CD4-positive, alpha-beta T cell treated with Interleukin-21 for 1 hour (primary cell): ENCODE measurements around the gene VANGL1.

Experiments used
- DNase-seq: peaks from one replicate; pipeline ENCODE4 v3.0.0-alpha.2; 2020

Gene VANGL1

GRCh38 chr1:115669002-115669673 is 27.4 kb downstream of the VANGL1 start:
- DNase-seq, result no peak

GRCh38 chr1:115669886-115670285 is 28.1 kb downstream of the VANGL1 start:
- DNase-seq, result no peak

GRCh38 chr1:115670476-115671175 is 28.9 kb downstream of the VANGL1 start:
- no peak for DNase-seq

- DNase-seq, result no peak
These were observed 29.6 kb downstream of the VANGL1 start for GRCh38 chr1:115671176-115671934.

DNA sequence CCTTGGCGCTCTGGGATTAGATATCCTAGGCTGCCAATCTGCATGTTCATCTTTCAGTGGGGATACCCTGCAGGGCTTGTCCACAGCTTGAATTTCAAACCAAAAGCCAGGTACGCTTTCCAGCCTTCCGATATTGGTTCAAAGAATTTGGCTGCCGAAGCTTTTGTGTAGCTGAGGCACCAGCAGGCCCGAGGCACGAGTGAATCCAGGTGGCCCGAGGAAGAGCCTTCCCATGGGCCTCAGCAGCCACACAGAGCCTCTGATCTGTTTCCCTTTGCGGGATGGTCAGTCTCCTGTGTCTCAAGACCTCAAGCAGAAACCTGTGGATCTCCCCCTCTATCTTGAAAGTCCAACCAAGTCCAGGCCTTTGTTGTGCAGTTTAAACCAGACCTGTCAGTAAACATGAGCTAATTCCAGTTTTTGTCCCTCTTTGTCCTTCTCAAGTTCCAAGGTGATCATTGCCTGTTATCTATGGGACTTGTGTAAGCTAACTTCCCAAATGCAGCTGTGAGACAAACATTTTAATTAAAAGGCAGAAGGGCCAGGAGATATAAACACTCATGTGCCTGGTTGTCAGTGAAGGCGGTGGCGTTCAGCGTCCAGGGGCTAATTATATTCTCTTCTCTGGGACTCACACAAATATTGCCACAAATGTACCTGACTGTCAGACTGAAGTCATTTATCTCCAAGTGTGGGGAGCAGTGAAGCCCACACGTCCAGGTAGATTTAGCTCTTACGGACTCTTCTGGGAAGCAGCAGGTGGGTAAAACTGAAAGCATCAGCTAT is 30.6 kb downstream of the VANGL1 start:
- no peak for DNase-seq

GRCh38 chr1:115676498-115677181 is 34.9 kb downstream of the VANGL1 start:
- DNase-seq, result no peak

- DNase-seq, result no peak
These were observed 35.4 kb downstream of the VANGL1 start for GRCh38 chr1:115677182-115677555.

- DNase-seq, result no peak
These were observed 35.8 kb downstream of the VANGL1 start for GRCh38 chr1:115677565-115677964.

DNA sequence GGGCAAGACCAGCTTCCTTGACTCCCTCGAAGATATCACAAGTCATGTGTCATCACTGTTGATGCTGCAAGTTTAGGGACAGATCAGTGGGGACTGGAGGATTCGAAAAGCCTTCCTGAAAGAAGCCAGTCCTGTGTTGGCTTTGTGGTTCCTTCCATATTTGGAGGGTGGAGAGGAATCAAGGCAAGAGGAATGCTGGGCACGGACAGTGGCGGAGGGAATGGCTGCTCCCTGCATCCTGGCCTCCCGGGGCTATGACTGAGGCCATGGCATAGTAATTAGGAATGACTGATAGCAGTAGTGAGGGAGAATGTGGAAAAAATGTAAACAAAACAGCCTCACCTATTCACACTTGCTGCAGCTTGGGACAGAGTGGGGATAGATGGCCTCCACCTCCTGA is 36.4 kb downstream of the VANGL1 start:
- no peak for DNase-seq

DNA sequence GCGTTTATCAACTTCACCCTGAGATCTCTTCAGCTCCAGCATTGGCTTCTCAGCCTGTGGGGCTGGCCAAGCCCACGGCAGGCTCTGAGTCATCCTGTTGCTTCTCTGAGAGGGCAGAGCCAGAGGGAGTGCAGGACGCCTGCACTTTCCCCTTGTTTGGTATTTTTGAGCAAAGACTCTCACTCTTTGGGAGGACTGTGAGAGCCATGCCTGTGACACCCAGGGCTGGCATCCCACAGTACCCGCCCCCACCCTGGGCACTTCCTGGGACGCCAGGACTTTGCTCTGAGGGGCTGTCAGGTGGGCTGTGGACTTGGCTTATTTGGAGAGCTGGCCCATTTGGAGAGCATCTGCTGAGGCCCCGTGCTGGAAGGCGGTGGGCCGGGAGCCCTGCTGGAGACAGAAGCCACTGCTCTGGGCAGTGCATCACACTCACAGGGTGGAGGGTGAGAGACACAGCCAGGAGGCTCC is 37.4 kb downstream of the VANGL1 start:
- no peak for DNase-seq

- DNase-seq, result no peak
These were observed 39.0 kb downstream of the VANGL1 start for GRCh38 chr1:115680730-115681111.

DNA sequence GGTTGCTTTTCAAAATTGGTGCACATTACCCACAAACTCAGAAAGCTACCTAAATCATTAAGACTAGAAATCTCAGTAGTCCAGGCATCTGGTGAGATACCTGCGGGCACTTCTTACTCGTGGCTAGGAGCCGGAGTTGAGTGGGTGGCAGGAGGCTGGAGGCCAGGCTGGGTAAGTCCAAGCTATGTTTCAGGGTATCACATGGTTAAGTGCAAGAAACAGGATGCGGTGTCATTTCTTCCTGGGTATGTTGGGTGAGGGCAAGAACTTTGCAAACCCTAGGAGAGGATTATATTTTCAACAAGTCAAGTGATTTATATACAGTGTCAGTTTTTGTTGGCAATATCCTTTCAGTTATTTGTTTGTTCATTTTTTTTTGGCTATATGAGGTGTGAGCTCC is 41.0 kb downstream of the VANGL1 start:
- no peak for DNase-seq

DNA sequence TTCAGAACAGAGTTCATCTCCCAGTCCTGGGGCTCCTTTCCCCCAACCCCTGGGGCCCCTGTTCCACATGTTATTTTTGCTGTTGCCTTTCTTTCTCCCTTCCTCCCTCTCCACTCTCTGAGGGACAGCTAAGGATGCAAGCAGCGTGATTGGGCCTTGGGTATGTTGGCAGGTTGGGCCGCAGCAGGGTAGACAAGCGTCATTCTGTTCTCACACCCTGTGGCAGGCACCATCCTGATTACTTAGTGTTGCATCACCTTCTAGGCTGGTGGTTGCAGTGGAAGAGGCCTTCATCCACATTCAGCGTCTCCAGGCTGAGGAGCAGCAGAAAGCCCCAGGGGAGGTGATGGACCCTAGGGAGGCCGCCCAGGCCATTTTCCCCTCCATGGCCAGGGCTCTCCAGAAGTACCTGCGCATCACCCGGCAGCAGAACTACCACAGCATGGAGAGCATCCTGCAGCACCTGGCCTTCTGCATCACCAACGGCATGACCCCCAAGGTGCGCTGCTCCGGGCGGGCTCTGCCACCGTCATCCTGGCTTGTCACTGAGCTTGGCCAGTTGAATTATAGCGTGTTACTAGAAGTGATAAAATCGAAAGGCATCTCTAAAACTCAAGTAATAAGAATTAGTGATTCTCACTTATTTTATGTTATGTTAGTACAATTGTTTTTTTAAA is 43.4 kb downstream of the VANGL1 start:
- no peak for DNase-seq

DNA sequence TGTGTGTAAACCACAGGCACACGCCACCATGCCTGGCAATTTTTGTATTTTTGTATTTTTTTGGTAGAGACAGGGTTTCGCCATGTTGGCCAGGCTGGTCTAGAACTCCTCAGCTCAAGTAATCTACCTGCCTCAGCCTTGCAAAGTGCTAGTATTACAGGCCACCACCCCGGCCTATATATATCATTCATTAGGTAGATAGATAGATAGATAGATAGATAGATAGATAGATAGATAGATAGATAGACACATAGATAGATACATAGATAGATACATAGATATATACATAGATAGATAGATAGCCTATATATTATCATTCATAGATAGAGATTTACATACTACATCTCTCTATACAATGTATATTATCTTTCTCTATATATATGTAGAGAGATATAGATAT is 46.0 kb downstream of the VANGL1 start:
- DNase-seq, result no peak

DNA sequence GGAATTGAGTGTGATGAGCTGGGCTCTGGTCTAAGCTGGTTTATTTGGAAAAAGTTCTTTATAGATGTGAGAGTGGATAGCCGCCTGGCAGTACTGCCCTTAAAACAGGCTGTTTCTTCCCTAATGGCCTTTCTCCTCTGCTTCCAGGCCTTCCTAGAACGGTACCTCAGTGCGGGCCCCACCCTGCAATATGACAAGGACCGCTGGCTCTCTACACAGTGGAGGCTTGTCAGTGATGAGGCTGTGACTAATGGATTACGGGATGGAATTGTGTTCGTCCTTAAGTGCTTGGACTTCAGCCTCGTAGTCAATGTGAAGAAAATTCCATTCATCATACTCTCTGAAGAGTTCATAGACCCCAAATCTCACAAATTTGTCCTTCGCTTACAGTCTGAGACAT is 49.2 kb downstream of the VANGL1 start:
- no peak for DNase-seq

- DNase-seq, result no peak
These were observed 50.5 kb downstream of the VANGL1 start for GRCh38 chr1:115692224-115692623.

DNA sequence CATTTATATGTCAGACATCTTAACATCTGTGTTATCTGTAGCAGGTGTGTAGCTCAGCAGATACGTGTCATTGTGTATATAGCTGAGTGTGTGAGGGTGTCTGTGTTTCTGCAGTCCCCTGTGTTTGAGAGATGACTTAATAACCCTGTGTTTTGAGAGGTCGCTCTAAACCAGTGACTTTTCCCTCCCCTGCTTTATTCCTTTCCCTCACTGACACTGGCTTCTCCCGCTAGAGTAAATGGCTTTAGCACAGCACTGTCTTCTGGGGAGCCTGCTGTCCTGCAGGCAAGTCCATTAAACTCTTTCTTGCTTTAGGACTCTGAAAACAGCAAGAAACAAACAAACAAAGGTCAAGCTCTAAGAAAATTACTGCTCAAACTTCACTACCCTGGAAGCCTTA is 53.0 kb downstream of the VANGL1 start:
- no peak for DNase-seq

GRCh38 chr1:115697619-115698018 is 55.8 kb downstream of the VANGL1 start:
- DNase-seq, result no peak

GRCh38 chr1:115701090-115701489 is 59.3 kb downstream of the VANGL1 start:
- DNase-seq, result no peak

DNA sequence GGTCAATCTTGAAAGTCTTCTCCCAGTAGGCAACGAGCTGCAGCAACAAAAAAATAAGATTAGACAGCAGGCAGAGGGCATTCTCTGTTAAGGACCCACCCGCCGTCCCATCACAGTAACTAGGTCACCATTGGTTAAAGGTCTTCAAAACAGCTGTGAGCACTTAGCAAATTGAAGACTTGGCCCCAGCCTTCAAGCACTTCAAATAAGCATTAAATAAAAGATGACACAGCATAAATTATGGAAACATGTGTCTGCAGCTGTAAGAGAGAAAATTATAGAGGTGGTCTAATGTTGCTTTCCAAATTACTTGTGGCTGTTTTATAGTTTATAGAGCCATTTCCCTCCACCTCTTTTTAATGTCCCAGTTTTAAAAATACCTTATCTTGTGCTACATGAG is 61.2 kb downstream of the VANGL1 start:
- no peak for DNase-seq

DNA sequence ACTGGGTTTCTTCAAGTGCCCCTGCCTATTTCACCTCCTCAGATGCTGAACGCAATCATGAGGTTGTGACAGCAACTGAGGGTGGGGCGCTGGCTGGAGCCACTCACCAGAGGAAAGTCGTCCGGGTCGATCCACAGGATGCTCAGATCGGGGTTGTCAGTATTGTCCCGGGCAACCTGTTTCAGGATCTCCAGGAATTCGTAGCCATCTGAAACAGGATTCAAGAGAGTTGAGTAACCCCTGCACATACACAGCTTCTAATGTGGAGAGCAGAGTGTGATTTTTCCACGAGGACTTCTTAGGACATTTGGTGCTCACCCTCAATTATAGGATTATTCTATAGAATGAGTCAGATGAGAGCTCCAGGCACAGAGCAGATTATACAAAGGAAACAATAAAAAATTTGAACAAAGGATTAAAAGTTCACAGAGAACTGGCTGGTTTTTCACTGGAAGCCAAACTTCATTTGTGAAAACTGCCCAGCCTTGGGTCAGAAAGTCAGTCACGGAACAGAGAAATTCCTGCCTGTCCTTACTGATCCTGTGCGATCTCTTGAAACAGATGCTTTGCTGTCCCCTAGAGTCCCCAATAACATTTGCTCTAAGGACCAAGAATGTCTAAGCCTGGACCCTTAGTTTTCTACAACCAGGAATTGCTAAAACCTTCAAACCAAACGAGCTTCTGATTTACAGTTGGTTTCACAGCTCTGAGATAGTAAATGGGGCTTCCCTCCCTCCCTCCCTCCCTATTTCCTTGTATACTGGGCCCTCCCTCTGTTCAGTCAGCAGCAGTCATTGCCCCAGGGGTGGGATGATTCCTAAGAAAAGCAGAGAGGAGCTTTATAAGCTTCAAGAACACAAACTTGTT is 63.5 kb downstream of the VANGL1 start:
- no peak for DNase-seq
